IPS-18c (cell line): ENCODE data around the gene LRCH1.

Experiments
- H3K4me3 ChIP-seq: 2 replicates; pipeline ENCODE4 v1.7.0; 2013; ENCODE audit warnings: low read depth, mild to moderate bottlenecking, low read length, moderate library complexity; ENCODE audit not compliant: insufficient read depth
- H3K9me3 ChIP-seq: one replicate; pipeline ENCODE4 v1.6.1; 2013; ENCODE audit warnings: mild to moderate bottlenecking, low read length, moderate library complexity; ENCODE audit not compliant: control insufficient read depth, insufficient read depth

The LRCH1 gene

GRCh38 chr13:46636451-46636850, 83.5 kb downstream of the LRCH1 start:
- H3K4me3 ChIP-seq, result no peak overlapping the region
- no peaks in the 10 kb centered on the region for H3K9me3 ChIP-seq

GRCh38 chr13:46637213-46637612, 84.2 kb downstream of the LRCH1 start:
- no peak overlapping the region for H3K4me3 ChIP-seq
- no peaks in the 10 kb centered on the region for H3K9me3 ChIP-seq

GRCh38 chr13:46638262-46638661, 85.3 kb downstream of the LRCH1 start:
- Histone ChIP-seq H3K9me3 (no peaks in the 10 kb centered on the region), H3K4me3 (no peak overlapping the region)

- Histone ChIP-seq H3K9me3 (no peaks in the 10 kb centered on the region), H3K4me3 (no peak overlapping the region)
These were observed 86.3 kb downstream of the LRCH1 start for GRCh38 chr13:46639033-46639981.

- H3K4me3 ChIP-seq, result no peak overlapping the region
These were observed 87.9 kb downstream of the LRCH1 start for GRCh38 chr13:46640843-46641242.

GRCh38 chr13:46641274-46642081, 88.5 kb downstream of the LRCH1 start:
- Histone ChIP-seq H3K4me3 (no peak overlapping the region), H3K9me3 (no peaks in the 10 kb centered on the region)

More at GRCh38 chr13:46640843-46641242, 87.9 kb downstream of the LRCH1 start:
- no peaks in the 10 kb centered on the region for H3K9me3 ChIP-seq

- H3K4me3 ChIP-seq, result no peak overlapping the region
- no peaks in the 10 kb centered on the region for H3K9me3 ChIP-seq
These were observed 89.3 kb downstream of the LRCH1 start for GRCh38 chr13:46642254-46642653.

- no peaks in the 10 kb centered on the region for H3K9me3 ChIP-seq
- H3K4me3 ChIP-seq, result no peak overlapping the region
These were observed 90.3 kb downstream of the LRCH1 start for GRCh38 chr13:46643165-46643777.

GRCh38 chr13:46644816-46645215, 91.8 kb downstream of the LRCH1 start:
- Histone ChIP-seq H3K9me3 (no peaks in the 10 kb centered on the region), H3K4me3 (no peak overlapping the region)

GRCh38 chr13:46647512-46648065, 94.6 kb downstream of the LRCH1 start:
- H3K9me3 ChIP-seq, result no peaks in the 10 kb centered on the region
- no peak overlapping the region for H3K4me3 ChIP-seq

- no peak overlapping the region for H3K4me3 ChIP-seq
- H3K9me3 ChIP-seq, result no peaks in the 10 kb centered on the region
These were observed 95.2 kb downstream of the LRCH1 start for GRCh38 chr13:46648166-46648607.

- no peaks in the 10 kb centered on the region for H3K9me3 ChIP-seq
- H3K4me3 ChIP-seq, result no peak overlapping the region
These were observed 96.8 kb downstream of the LRCH1 start for GRCh38 chr13:46649816-46650215.

GRCh38 chr13:46654951-46655350, 102.0 kb downstream of the LRCH1 start:
- Histone ChIP-seq H3K4me3 (no peak overlapping the region), H3K9me3 (no peaks in the 10 kb centered on the region)

GRCh38 chr13:46655377-46656180, 102.6 kb downstream of the LRCH1 start:
- no peak overlapping the region for H3K4me3 ChIP-seq
- H3K9me3 ChIP-seq, result no peaks in the 10 kb centered on the region

GRCh38 chr13:46656786-46657185, 103.8 kb downstream of the LRCH1 start:
- H3K9me3 ChIP-seq, result no peaks in the 10 kb centered on the region
- no peak overlapping the region for H3K4me3 ChIP-seq

GRCh38 chr13:46659413-46660065, 106.6 kb downstream of the LRCH1 start:
- no peaks in the 10 kb centered on the region for H3K9me3 ChIP-seq
- no peak overlapping the region for H3K4me3 ChIP-seq
